Measurements from ENCODE around the gene RBKS.

- TF ChIP-seq CTCF (IDR thresholded peaks at IDR 0.05), result no peak
- no peak for TF ChIP-seq POLR2A (IDR thresholded peaks at IDR 0.05)
- no peak for TF ChIP-seq POLR2AphosphoS5 (IDR thresholded peaks at IDR 0.05)
These were observed 17.4 kb upstream of the RBKS start for GRCh38 chr2:27907547-27907946.

All from breast epithelium (tissue), 3 donors.